AG04449 (cell line): ENCODE results near the gene LAMA3.

Source experiments
- CTCF ChIA-PET: fragments of 350-600 bp; formaldehyde crosslinking; extraction: SDS; loops from one replicate; lab custom pipeline; 2021; ENCODE audit warnings: antibody characterized with exemption; lab: Yijun Ruan, JAX
- POLR2A ChIA-PET: fragments of 400-600, 350-600 bp; formaldehyde crosslinking; extraction: SDS; loops from one replicate; lab custom pipeline; 2020; ENCODE audit warnings: antibody characterized with exemption, inconsistent platforms; lab: Yijun Ruan, JAX
- DNase-seq: peaks from one replicate; pipeline ENCODE4 v3.0.0-alpha.2; 2010; ENCODE audit warnings: low read depth, low spot score
- H3K4me3 ChIP-seq: 2 replicates; pipeline ENCODE4 v1.5.1; 2011; ENCODE audit warnings: low read depth, mild to moderate bottlenecking, control low read depth, low read length
- TF ChIP-seq, protein P1 (sequence below): IDR thresholded peaks from one replicate; pipeline ENCODE4 v1.5.1; 2011; ENCODE audit warnings: mild to moderate bottlenecking, moderate library complexity, low read length, control low read depth, inconsistent platforms; ENCODE audit not compliant: insufficient read depth; ENCODE audit errors: missing control alignments

The LAMA3 gene

DNA sequence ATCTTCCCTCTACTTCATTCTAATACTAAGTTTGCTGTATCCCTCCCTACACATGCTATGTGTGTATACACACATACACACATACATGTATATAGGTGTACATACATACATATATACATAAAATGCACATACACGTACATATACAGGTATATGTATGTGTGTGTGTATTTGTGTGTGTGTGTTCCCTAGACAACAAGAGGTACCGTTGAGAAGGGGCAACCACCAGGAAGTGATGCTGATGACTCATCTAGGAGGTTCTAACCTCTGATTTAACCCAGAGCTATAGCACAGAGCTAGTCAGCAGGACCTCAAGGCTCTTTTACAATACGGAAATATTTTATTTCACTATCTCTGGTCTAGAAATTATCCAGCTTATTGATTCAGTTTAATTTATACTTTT lies 139.2 kb downstream of the LAMA3 start:
- POLR2A ChIA-PET: no interaction called here
- CTCF ChIA-PET: interaction anchor here (1.0 to 2.1 kb wide), 3 partner anchors 11 to 90 kb away, joined by 4 to 5 read pairs (median 5); no protein-coding TSS in a partner anchor

DNA sequence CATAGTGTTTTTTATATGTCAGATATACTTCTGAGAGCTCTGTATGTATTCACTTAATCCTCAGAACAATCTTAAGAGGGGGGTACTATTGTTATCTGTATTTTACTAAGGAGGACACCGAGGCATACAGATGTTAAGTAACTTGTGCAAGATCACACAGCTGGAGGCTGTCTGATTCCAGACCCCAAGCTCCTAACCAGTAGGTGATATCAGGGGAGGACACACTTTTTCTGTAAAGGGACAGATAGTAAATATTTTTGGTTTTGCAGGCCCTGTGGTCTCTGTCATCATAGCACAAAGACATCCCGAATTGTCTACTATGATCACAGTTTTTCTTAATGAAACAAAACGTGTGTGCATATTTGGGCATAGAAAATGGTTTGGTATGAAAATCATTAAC lies 143.7 kb downstream of the LAMA3 start:
- no peak overlapping the region for H3K4me3 ChIP-seq
- ChIA-PET CTCF (no interaction called here), POLR2A (no interaction called here)
- TF ChIP-seq, protein P1, sequence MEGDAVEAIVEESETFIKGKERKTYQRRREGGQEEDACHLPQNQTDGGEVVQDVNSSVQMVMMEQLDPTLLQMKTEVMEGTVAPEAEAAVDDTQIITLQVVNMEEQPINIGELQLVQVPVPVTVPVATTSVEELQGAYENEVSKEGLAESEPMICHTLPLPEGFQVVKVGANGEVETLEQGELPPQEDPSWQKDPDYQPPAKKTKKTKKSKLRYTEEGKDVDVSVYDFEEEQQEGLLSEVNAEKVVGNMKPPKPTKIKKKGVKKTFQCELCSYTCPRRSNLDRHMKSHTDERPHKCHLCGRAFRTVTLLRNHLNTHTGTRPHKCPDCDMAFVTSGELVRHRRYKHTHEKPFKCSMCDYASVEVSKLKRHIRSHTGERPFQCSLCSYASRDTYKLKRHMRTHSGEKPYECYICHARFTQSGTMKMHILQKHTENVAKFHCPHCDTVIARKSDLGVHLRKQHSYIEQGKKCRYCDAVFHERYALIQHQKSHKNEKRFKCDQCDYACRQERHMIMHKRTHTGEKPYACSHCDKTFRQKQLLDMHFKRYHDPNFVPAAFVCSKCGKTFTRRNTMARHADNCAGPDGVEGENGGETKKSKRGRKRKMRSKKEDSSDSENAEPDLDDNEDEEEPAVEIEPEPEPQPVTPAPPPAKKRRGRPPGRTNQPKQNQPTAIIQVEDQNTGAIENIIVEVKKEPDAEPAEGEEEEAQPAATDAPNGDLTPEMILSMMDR: no peak
- DNase-seq: no peak

More for the DNA sequence above, 139.2 kb downstream of the LAMA3 start:
- DNase-seq: no peak
- TF ChIP-seq, protein P1: no peak
- no peak overlapping the region for H3K4me3 ChIP-seq

DNA sequence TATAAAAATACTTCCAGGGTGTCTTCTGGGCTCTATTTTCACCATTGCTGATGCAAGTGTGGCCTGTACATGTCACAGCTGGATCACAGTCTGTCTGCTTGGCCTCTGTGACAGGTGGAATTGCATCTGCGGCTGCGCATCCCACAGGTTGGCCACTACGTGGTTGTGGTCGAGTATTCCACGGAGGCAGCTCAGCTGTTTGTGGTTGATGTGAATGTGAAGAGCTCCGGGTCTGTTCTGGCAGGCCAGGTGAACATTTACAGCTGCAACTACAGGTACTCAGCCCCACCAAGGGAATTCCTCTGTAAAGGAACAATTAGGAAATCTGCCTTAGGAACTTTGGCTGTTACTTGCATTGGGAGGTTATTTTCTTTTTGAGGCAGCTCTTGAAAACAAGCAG lies 144.5 kb downstream of the LAMA3 start:
- H3K4me3 ChIP-seq: no peak overlapping the region
- ChIA-PET CTCF (no interaction called here), POLR2A (no interaction called here)
- TF ChIP-seq, protein P1: no peak
- no peak for DNase-seq

DNA sequence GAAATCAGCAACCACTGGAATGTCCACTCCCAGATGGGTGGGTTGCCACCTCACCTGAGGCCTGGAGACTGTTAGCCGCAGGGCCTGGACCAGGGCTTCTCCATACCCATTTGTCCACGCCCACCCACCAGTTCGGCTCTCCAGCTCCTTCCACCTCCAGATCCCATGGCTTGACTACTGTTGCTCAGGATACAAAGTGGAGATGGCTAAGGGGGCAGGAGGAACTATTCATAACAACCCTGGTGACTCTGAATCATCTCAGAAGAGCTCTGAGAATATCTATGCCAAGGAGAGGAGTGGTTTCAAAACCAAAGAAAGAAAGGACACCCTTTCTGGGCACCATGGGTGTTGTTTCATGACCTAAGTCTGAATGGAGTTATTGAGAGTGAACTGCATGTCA lies 145.8 kb downstream of the LAMA3 start:
- H3K4me3 ChIP-seq: no peak overlapping the region
- TF ChIP-seq, protein P1: no peak
- CTCF ChIA-PET: no interaction called here
- no peak for DNase-seq
- POLR2A ChIA-PET: interaction anchor here (0.6 kb wide), 1 partner anchor 308 kb away, joined by 4 read pairs; no protein-coding TSS in a partner anchor

DNA sequence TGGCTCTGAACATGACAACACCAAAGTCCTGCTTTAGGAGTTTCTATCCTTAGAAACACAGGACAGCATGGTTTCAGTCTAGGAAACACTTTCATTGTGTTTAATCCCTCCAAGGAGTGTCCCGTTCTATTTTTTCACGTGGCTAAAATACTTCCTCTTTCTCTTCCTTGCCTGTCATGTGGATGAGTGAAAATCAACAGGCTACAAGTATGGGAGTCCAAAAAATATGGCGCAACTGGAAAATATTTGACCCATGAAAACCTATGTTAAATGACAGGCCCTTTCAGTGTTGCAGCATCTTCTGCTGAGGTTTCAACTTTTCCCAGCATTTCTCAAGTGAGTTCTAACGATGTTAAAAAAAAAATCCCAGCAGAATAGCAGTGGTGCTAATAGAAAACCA lies 146.3 kb downstream of the LAMA3 start:
- CTCF ChIA-PET: no interaction called here
- H3K4me3 ChIP-seq: no peak overlapping the region
- TF ChIP-seq, protein P1: no peak
- POLR2A ChIA-PET: interaction anchor here (0.6 kb wide), 1 partner anchor 308 kb away, joined by 4 read pairs; no protein-coding TSS in a partner anchor
- DNase-seq: no peak

- no peak overlapping the region for H3K4me3 ChIP-seq
- TF ChIP-seq, protein P1: no peak
- ChIA-PET POLR2A (no interaction called here), CTCF (interaction anchor here (1.2 to 3.3 kb wide), 4 partner anchors 12 to 82 kb away, joined by 4 to 22 read pairs (median 6); no protein-coding TSS in a partner anchor)
- peak; percentile 75 for DNase-seq
These were observed 148.3 kb downstream of the LAMA3 start for GRCh38 chr18:23837591-23837990.
